Fibroblast of skin of right quadriceps (primary cell): Measurements from ENCODE around the gene DHRS3.
"Not testable (repeated sequence)": the region's sequence is repeated elsewhere in the genome, so short reads cannot be mapped to it uniquely, and the experiment has no call there.

Source experiments
- DNase-seq: peaks from one replicate; pipeline ENCODE4 v3.0.0-alpha.2; 2013

The DHRS3 gene

DNA sequence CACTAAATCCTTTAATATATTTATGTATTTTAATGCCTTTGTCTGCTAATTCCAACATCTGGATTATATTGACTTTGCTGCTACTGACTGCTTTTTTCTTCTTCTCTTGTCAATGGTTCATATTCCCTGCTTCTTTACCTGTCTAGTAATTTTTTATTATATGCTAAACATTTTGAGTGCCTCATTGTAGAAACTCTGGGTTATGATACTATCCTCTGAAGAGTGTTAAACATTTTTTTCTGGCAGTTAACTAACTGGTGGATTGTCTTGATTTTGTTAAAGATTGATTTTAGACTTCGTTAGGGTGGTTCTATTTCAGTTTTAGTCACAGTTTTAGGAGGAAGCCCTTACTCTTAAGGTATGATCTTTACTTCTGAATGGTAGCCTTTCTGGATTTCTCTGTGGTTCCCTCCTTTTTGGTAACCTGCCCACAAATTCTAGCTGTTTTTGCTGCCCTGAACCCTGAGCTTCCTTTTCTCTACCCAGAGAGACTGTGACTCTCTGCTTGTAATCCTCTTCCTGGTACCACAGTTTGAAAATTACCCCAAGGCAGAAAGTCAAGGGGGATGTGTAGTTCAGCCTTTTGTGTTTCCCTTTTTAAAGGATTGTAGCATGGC, 81.9 kb downstream of the DHRS3 start:
- DNase-seq, result no peak

DNA sequence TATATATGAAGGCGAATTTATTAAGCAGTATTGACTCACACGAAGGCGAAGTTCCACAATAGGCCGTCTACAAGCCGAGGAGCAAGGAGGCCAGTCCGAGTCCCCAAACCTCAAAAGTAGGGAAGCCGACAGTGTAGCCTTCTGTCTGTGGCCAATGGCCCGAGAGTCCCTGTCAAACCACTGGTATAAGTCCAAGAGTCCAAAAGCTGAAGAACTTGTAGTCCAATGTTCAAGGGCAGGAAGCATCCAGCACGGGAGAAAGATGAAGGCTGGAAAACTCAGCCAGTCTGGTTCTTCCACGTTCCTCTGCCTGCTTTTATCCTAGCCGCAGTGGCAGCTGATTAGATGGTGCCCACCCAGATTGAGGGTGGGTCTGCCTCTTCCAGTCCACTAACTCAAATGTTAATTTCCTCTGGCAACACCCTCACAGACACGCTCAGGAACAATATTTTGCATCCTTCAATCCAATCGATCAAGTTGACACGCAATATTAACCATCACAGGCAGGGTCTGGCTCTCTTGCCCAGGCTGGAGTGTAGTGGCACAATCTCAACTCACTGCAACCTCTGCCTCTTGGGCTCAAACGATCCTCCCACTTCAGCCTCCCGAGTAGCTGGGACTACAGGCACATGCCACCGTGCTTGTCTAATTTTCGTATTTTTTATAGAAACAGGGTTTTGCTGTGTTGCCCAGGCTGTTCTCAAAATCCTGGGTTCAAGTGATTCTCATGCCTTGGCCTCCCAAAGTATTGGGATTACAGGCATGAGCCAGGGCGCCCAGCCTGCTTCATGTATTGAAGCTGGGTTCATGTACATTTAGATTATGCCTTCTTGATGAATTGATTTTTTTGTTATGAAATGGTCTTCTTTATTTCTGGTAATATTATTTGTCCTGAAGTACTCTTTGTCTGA, 85.3 kb downstream of the DHRS3 start:
- DNase-seq, result no peak

DNA sequence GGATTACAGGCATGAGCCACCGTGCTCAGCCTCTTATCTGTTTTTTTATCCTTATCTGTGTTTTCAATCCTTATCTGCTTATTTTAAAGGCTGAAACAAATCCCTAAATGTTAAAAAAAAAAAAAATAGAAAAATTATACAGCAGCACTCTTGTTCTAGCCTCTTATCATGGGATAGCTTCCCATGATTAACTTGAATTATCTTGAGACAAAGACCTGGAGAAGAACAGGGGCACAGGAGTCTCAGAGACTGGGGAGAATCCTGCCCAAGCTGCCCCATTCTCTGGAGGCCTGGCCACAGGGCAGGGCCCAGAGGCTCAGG, 86.9 kb downstream of the DHRS3 start:
- no peak for DNase-seq

DNA sequence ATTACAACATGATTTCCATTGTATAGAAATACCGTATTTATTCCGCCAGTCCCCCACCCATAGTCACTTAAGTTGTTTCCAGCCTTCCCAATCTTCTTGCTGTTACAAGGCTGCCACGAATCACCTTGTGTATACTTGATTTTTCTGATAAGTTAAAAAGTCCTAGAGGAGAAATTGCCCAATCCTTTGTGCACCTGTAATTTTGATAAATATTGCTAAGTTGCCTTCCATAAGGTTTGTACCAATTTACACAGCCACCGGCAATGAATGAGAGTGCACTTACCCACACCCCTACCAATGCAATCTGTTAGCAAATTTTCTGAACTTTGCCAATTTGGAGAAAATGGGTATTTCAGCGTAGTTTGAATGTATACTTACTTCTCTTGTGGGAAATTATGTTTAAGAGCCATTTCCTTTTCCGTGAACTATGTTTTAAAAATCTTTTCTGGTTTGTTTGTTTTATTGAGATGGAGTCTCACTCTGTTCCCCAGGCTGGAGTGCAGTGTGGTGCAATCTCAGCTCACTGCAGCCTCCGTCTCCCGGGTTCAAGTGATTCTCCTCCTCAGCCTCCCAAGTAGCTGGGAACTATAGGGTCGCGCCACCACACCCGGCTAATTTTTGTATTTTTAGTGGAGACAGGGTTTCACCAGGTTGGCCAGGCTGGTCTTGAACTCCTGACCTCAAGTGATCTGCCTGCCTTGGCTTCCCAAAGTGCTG, 87.4 kb downstream of the DHRS3 start:
- no peak for DNase-seq

DNA sequence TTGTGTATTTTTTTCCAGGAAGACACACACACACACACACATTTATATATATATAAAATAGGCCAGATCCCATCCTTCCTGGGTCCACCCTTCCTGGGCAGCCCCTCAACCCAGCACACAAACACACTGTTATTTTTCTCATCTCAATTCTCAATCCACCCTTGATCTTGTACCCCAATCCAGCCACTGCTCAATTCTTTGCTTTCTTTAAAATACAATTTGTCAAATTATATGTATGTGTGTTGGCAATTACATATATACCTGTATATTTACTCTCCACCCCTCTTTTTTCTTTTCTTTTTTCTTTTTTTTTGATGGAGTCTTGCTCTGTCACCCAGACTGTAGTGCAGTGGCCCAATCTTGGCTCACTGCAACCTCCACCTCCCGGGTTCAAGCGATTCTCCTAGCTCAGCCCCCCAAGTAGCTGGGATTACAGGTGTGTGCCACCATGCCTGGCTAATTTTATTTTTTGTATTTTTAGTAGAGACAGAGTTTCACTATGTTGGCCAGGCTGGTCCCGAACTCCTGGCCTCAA, 88.3 kb downstream of the DHRS3 start:
- DNase-seq, result no peak

DNA sequence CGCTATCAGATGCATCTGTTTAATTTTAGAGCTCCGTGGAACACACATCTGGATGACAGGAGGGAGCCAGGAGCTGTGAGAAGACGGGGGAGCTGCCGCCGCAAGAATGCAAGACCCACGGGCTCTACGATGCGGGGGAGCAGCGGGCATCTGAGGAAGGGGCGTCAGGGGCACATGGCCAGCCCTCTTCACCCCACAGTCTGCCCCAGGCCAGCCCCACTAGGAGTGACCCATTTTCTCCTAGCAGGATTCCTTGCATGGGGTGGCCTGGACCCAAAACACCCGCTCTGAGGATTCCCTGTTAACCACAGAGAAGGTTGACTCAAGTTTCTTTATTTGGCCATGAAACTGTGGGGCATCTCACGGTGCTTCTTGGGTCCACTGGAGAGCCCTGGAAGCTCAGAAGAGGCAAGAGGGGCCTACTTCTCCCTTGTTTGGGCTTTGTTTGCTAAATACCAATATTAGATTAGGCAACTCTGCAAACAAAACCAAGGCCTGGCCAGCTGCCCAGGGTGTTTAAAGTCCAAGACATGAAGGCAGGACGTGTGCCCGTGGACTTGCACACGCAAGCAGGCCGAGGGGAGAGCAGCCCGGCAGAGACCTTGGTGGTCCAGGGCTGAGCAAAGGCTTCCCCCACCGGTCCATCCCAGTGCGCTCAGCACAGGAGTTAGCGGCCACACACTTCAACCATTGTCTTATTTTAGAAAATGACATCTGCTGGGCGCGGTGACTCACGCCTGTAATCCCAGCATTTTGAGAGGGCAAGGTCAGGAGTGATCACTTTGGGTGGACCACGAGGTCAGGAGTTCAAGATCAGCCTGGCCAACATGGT, 89.8 kb downstream of the DHRS3 start:
- DNase-seq, result peak; percentile 44

DNA sequence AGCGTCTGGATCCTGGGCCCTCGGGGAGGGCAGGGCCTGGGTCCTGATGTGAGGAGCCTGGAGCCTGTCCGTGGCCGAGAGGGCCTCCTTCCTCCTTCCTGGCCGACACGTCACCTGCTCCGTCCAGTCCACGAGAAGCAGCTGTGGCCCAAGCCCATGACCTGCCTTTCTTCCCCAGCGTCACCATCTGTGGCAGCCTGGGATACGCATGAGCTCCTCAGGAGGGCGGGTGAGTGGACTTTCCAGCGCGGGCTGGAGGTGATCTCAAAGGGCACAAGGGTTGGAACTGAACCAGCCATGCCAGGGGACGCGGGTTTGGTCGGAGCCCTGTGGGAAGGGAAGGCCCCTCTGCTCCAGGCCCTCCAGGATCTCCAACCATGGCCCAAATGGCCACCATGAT, 90.4 kb downstream of the DHRS3 start:
- DNase-seq, result no peak

DNA sequence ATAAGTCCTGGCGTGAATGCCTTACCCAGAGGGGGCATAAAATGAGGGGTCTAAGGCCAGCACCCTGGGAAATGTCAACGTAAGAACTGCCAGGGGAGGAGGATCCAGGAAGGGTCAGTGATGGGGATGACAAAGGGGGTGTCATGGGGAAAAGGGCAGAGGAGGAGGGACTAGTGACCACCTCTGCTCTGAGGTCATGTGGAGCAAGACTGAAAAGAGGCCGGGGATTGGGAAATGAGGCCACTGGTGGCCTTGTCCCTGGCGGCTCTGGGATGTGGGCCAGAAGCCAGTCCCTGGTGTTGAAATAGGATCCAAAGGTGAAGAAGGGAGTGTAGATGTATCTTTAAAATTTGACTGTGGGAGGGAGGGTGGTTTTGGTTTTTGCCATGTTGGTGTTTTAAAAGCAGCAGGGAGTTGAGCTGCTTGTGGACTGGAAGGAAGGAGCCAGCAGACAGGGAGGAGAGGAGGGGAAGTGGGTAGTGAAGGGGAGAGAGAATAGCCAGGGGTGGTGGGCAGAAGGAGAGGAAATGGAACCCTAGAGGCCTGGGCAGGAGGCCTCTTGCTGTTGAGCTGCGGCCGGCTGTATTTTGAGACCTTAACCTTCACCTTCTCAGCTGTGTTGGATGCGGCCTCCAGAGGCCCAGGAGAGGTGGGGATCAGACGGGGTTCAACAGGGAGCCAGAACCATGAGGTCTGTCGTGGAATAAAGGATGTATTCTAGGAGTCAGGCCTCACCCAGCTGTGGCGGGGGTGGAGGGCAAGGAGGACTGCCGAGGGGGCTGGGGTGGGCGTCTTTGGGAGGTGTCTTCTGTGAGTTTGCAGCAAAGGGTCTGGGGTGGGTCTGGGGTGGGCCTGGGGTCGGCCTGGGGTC, 92.5 kb downstream of the DHRS3 start:
- no peak for DNase-seq

DNA sequence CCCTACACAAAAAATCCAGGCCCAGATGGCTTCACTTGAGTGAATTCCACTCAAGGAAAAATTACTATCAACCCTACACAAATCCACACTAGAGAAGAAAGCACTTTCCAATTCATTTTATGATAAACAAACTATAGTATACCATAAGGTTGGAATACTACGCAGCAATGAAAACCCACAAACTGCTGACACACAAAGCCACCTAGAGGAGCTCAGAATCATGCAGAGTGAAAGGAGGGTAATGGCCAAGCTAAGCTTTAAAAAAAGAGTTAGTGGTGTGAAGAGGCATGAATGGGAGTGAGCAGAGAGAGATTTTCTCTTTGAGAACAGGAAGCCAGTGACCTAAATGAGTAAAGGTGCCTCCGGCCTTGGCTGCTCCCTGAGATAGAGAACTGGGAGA, 93.7 kb downstream of the DHRS3 start:
- no peak for DNase-seq

DNA sequence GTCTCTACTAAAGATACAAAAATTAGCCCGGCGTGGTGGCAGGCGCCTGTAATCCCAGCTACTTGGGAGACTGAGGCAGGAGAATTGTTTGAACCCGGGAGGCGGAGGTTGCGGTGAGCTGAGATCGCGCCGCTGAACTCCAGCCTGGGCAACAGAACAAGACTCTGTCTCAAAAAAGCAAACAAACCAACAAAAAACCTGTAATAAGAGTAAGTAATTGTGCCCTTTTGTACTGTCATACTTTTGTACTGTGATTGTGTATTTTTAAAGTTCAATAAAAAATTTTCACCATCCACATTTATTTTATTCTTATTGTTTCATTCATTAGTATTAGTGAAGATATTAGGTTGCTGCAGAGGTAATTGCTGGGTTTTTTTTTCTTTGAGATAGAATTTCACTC, 95.2 kb downstream of the DHRS3 start:
- DNase-seq, result not testable (repeated sequence)

DNA sequence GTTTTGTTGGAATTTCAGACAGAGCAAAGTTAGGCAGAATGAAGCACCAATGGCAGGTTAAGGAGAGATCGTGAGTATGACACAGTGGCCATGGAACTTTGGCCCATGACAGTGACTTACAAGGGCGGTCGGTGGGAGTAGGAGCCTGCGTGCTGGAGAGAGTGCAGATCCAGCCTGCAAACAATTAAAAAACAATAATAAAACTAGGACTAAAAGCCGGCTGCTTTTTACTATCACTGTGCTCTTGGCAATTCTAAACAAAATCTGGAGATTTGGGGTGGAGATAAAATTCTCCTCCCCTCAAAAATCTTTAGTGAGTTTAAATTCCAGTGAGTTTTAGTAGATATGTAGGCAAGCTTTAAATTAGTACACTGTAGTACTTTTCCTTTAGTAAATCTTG, 96.9 kb downstream of the DHRS3 start:
- DNase-seq, result no peak

DNA sequence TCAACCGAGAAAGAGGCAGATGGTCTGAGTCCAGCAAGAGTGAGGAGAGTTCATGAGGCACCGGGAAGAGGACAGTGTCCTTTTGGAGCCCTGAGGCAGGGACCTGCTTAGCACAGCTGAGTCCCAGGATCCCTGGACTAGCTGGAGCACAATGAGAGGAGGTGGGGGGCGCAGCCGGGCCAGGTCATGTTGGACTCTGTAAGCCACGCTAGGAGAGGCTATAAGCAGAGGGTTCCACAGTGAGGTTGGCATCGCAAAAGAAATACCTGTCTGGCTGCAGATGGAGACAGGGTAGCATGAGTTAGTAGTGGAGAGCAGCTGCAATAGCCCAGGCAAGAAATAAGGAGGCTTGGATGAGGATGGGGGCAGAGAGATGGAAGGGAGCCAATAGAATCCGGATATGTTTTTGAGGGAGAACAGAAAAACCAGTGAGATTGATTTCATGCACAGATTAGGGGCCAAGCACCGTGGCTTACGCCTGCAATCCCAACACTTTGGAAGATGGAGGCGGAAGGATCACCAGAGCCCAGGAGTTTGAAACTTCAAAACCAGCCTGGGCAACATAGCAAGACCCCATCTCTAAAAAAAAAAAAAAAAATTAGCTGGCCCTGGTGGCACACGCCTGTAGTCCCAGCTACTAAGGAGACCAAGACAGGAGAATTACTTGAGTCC, 98.2 kb downstream of the DHRS3 start:
- no peak for DNase-seq

DNA sequence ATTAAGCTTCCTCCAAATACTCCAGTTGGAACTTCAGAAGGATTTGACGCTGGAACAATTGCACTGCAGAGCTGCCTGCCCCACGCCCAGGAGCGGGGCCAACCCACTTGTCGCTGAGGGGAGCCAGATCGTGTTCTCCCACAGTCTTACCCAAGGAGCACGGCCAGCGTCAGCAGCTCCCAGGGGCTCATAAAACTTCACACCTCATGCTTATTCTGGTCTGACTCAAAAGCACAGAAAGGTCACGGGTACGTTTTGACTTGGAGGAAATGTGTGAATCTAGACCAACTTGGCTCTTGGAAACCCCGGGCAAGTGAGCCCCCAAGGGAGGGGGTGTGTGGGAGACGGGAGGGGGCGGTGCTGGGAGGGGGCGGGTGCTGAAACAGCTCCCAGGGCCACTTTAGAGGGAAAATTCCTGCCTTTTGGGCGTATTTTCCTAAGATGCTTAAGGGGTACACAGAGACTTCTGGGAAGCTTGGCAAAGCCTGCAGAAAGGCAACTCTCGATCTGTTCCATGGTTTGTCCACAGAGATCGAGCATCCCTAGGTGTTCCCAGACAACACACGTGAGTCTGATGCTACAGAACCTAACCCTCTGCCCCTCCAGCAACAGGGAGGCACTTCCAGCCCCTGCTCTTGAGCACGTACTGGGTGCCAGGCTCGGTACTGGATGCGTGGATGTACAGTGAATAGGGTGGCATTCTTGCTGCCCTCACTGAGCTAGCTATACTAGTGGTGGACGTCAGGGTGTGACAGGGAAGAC, 98.9 kb downstream of the DHRS3 start:
- peak; percentile 56 for DNase-seq
